ENCODE data around the gene MND1. TPM values are rescaled to one million over a fixed set of nuclear protein-coding genes. Genes with fewer than 3 reads are reported as not detected.

Gene MND1
- total and polyA plus RNA-seq, 2 of the 8 experiments (the other 6 are each of a cell fraction or from before 2014, with no cell fraction given), result 4.4 to 26.2 TPM

DNA sequence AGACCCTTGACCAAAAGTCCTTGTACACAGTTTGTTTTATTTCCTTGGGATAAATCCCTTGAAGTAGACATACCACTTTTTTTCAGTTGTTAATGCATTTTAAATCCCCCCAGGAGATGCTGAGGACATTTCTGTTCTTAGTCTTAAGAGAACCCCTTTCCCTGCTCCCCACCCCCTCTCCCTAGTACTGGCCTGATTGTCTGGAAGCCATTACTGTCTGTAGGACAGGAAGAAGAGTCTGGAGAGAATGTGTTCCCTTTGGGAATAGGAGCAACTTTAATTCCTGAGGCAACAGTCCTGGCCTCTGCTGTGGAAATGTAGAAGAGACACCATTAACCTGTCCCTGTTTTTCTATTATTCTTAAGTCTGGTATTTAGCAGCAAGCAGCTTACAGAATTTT, 69.4 kb downstream of the MND1 start (continued):
- TF ChIP-seq EP300 (IDR thresholded peaks at IDR 0.05; ENCODE audit: borderline replicate concordance in 1 of 2, low read depth in 2 of 2, low read length in 2 of 2), result no peak
- TF ChIP-seq, protein P1, sequence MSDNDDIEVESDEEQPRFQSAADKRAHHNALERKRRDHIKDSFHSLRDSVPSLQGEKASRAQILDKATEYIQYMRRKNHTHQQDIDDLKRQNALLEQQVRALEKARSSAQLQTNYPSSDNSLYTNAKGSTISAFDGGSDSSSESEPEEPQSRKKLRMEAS (IDR thresholded peaks at IDR 0.05), result no peak
- TF ChIP-seq SP4 (IDR thresholded peaks at IDR 0.05; ENCODE audit: low read length), result no peak
- TF ChIP-seq FOSL1 (IDR thresholded peaks at IDR 0.05; ENCODE audit: insufficient read depth, low read depth, low read length), result no peak
- no peak for TF ChIP-seq RNF2 (IDR thresholded peaks at IDR 0.05; ENCODE audit: borderline replicate concordance, low read depth, low read length, missing control alignments, poor library complexity, severe bottlenecking)
- TF ChIP-seq NANOG (IDR thresholded peaks at IDR 0.05; ENCODE audit: insufficient read depth, low read depth, low read length, poor library complexity, severe bottlenecking), result no peak
- TF ChIP-seq, protein P2, sequence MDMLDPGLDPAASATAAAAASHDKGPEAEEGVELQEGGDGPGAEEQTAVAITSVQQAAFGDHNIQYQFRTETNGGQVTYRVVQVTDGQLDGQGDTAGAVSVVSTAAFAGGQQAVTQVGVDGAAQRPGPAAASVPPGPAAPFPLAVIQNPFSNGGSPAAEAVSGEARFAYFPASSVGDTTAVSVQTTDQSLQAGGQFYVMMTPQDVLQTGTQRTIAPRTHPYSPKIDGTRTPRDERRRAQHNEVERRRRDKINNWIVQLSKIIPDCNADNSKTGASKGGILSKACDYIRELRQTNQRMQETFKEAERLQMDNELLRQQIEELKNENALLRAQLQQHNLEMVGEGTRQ (IDR thresholded peaks at IDR 0.05; ENCODE audit: low read length), result no peak

Data from H1 (cell line).